Activated gamma-delta T cell (primary cell): ENCODE measurements around the gene PAXX.

Source experiments
- DNase-seq: peaks from one replicate; lab custom pipeline; 2025; lab: John Stamatoyannopoulos, UW

The PAXX gene

GRCh38 chr9:137018761-137019559 is 26.7 kb downstream of the PAXX start:
- DNase-seq: no peak

GRCh38 chr9:137019891-137020683 is 27.9 kb downstream of the PAXX start:
- no peak for DNase-seq

- DNase-seq: no peak
Measured at GRCh38 chr9:137020771-137021567, 28.7 kb downstream of the PAXX start.

- DNase-seq: no peak
Measured at GRCh38 chr9:137021568-137021978, 29.4 kb downstream of the PAXX start.

GRCh38 chr9:137021979-137022661 is 29.9 kb downstream of the PAXX start:
- DNase-seq: peak; percentile 45

GRCh38 chr9:137022662-137023008 is 30.4 kb downstream of the PAXX start:
- DNase-seq: no peak

- no peak for DNase-seq
Measured at GRCh38 chr9:137023157-137023556, 30.9 kb downstream of the PAXX start.

- DNase-seq: no peak
Measured at GRCh38 chr9:137023583-137023991, 31.4 kb downstream of the PAXX start.

- DNase-seq: no peak
Measured at GRCh38 chr9:137025517-137025966, 33.3 kb downstream of the PAXX start.

- no peak for DNase-seq
Measured at GRCh38 chr9:137026384-137026783, 34.2 kb downstream of the PAXX start.

- no peak for DNase-seq
Measured at GRCh38 chr9:137026828-137027227, 34.6 kb downstream of the PAXX start.

GRCh38 chr9:137027369-137028262 is 35.4 kb downstream of the PAXX start, which contains the start of gene ABCA2:
TSS of gene ABCA2 (minus strand) at chr9:137028237. CDS start at chr9:137028140, 97 bp downstream.
- no peak for DNase-seq

GRCh38 chr9:137028263-137029057 is 36.2 kb downstream of the PAXX start:
- peak; percentile 64 for DNase-seq

GRCh38 chr9:137029058-137029936 is 37.1 kb downstream of the PAXX start:
- DNase-seq: no peak

GRCh38 chr9:137030006-137030405 is 37.8 kb downstream of the PAXX start:
- DNase-seq: no peak

- DNase-seq: no peak
Measured at GRCh38 chr9:137030538-137031527, 38.6 kb downstream of the PAXX start.

GRCh38 chr9:137031904-137032640 is 39.9 kb downstream of the PAXX start, which contains the start of gene FUT7:
TSS of gene FUT7 (minus strand) at chr9:137032088. CDS start at chr9:137031991, 97 bp downstream.
- no peak for DNase-seq
